ENCODE measurements around the gene PLD3.
A peak's percentile ranks its signal among the peaks of the same experiment; 100 is the strongest.
"Not testable (repeated sequence)": the region's sequence is repeated elsewhere in the genome, so short reads cannot be mapped to it uniquely, and the experiment has no call there.

PLD3 gene

GRCh38 chr19:40390084-40390742 is 41.7 kb downstream of the PLD3 start, which contains the start of gene HIPK4:
Gene HIPK4, minus strand, starts transcription at chr19:40390181. Its CDS starts 279 bp downstream, at chr19:40389902.
- DNase-seq, result no peak

GRCh38 chr19:40392123-40392522 is 43.6 kb downstream of the PLD3 start:
- no peak for DNase-seq

GRCh38 chr19:40392894-40393517 is 44.5 kb downstream of the PLD3 start:
- no peak for DNase-seq

- no peak for DNase-seq
Measured at GRCh38 chr19:40393894-40394815, 45.7 kb downstream of the PLD3 start.

GRCh38 chr19:40394816-40395210 is 46.3 kb downstream of the PLD3 start:
- no peak for DNase-seq

DNA sequence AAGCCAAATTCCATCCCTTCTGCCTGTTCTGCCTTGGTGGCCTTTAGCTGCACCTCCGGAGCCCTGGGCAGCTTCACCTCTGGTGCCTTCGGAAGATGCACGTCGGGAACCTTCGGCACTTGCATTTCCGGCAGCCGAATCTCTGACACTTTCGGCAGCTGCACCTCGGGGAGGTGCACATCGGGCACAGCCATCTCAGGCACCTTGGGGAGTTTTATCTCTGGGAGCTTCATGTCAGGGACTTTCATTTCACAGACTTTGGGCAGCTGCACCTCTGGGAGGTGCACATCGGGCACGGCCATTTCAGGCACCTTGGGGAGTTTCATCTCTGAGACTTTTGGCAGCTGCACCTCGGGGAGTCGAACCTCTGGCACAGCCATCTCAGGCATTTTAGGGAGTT is 47.5 kb downstream of the PLD3 start:
- no peak for DNase-seq

GRCh38 chr19:40396886-40397567 is 48.5 kb downstream of the PLD3 start:
- no peak for DNase-seq

- DNase-seq, result no peak
Measured at GRCh38 chr19:40397568-40397906, 49.0 kb downstream of the PLD3 start.

GRCh38 chr19:40398417-40399131 is 50.1 kb downstream of the PLD3 start:
- DNase-seq, result no peak

GRCh38 chr19:40400559-40400958 is 52.1 kb downstream of the PLD3 start:
- DNase-seq, result no peak

DNA sequence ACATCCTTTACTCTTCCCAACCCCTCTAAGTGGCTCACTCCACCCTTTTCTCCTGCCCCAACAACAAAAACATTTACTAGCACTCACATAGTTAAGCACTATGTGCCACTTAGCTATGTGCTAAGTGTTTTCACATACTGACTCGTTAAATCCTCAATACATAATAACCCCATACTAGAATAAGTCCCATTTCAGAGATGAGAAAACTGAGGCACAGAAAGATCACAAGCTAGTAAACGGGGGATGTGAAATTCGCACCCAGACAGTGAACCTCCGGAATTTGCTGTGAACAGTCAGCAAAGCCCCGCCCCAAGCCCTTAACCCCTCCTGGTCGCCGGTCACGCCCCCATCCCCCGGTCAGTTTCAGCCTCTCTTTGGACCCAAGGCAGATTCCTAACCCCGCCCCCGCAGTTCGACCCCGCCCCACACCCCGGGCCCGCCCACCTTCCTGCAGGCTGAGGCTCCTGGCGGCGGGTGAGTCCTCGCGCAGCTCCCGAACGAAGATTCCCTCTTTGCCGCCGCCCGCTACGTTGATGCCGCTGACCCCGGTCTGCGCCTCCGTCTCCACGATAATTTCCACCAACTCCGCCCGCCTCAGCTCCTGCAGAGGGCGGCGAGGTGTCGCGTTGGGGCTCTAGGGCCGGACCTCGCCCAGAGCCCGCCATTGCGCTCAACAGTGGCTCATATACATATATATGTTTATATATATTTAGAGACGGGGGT is 54.9 kb downstream of the PLD3 start:
- peak; percentile 69 to 74 for DNase-seq

DNA sequence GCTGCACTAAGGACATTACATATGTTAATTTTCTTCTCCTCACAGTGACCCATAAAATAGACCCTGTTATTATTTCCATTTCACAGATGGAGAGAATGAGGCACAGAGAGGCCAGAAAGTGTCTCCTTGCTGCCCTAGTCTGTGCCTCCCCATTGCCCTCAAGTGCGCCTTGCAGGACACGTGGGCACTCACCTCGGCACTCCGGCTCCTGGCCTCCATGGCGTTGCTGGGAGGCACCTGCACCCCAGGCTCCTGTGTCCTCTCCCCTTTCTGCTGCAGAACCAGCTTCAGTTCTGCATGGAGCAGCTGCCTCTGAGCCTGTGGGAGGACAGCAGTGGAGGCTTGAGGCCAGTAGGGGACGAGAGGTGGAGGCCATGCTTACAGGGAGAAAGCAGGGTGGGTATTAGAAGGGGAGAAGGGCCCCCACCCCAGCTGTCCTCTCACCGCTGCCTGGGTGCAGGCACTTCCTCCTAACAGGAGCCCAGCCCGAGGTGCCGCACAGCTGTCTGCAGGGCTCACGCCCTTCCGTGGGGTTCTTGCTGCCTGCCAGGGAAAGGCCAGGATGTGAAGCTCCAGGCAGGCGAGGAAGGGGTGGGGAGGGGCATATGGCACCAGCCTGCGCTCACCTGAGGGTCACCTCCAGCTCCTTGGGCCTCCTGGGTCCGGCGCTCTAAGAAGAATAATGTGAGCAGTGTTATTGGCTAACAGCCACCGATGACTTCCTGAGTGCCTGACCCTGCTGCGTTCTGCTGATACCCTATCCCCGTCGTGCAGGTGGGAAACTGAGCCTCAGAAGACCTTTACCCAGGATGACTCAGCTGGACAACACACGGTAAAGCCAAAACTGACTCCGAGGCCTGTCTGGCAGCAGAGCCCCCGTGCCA is 59.5 kb downstream of the PLD3 start:
- DNase-seq, result no peak

GRCh38 chr19:40408598-40408925 is 60.1 kb downstream of the PLD3 start:
- DNase-seq, result not testable (repeated sequence)

- no peak for DNase-seq
Measured at GRCh38 chr19:40410030-40410389, 61.5 kb downstream of the PLD3 start.

DNA sequence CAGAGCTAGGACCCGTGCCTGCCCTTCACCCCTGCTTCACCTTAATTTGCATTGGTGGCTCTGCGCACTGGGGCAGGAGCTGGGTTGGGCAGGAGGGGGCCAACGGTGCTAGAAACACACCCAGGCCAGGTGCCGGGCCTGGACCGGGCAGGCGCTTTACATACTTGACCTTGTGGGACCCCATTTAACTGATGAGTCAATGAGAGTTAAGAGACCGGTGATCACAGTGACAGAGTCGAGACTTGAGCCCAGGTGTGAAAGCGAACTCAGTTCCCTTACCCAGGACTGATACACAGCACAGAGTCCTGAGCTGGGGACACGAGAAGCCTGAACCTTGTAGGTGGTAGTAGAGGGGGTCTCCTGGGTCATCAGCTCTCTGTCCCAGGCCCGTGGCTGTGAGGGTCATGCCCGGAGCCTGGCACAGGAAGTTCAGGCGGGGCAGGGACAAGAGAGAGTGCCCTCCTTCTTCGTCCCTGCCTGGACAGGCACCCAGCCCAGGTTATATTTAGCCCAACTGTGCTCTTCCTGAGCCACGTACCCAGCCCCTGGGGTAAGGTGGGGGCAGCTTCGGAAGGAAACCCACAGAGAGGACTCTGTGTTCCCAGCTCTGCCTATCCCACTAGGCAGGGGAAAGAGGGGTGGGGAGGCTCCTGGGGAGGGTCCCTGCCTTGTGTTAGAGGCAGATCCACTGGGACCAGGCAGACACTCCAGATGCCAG is 62.8 kb downstream of the PLD3 start:
- DNase-seq, result no peak

DNA sequence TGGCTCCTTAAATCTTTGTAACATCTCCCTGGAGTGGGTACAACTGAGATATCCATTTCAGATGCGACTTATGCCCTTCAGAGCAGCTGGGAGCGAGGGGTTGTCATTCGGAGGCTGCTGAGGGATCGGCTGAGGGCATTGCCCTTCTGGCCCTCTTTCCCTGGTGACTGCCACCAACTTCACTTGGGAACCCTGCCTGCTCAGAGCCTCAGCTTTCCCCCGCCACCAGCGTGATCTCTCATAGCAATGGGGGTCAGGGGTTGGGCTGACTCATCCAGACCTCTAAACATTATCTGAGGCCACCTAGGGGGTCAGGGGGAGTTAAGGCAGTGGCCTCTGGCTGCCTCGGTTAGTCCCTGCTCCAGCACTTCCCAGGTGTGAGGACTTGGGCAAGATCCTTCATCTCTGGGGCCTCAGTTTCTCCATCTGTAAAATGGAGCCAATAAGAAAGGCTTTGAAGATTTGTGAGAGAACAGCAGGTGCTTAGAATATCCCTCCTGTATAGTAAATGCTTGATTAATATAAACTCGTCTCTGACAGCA is 63.5 kb downstream of the PLD3 start:
- no peak for DNase-seq

GRCh38 chr19:40412866-40413265 is 64.4 kb downstream of the PLD3 start:
- no peak for DNase-seq

DNA sequence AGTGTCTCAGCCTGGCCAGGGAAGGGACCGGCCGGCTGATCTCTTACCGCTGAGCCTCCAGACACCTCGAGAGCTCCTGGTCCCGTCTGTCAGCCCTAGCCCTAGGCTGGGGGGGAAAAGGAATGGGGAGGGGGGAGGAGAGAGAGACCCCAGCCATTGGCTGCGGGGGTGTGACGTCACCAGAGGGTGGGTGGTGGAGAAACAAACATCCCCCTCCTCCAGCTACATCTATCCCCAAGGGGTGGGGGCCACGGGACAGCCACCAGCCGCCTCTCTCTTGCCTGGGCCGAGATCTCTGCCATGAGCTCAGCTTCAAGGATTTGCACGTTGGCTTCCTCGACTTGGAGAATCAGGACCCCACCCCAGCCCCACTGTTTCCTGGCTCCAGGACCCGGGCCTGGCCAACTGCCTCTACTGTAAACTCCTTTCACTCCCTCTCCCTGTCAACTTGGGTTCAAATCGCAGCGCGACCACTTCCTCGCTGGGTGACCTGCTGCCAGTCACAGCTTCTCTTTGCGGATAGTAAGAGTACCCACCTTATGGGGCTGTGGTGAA is 64.9 kb downstream of the PLD3 start, which contains the start of gene PRX:
Gene PRX, minus strand, starts transcription at position 88 of the 555 bp plus-strand sequence. CDS start 5,446 bp downstream, outside the sequence.
- DNase-seq, result no peak
